Measurements from ENCODE around the gene RADIL. TPM values are rescaled to one million over a fixed set of nuclear protein-coding genes. Genes with fewer than 3 reads are reported as not detected.
A peak's percentile ranks its signal among the peaks of the same experiment; 100 is the strongest.

The RADIL gene
- total RNA-seq, 3 donors from 2014 or later, result 0.08 to 0.32 (median 0.23) TPM

GRCh38 chr7:4875391-4875790, 8.1 kb downstream of the RADIL start:
- Mint-ChIP-seq H3K9me3 (no peaks in the 10 kb centered on the region), H3K4me1 (ENCODE audit: low read depth) (no peaks in the 10 kb centered on the region), H3K4me3 (no peak overlapping the region), H3K27me3 (ENCODE audit: low read depth) (peaks cover 21% of the 10 kb centered on the region), H3K36me3 (ENCODE audit: insufficient read depth) (no peaks in the 10 kb centered on the region)
- ATAC-seq (no peak), DNase-seq (no peak)

GRCh38 chr7:4873071-4873944, 10.2 kb downstream of the RADIL start:
- ATAC-seq, result no peak
- Mint-ChIP-seq H3K4me3 (no peak overlapping the region), H3K27me3 (ENCODE audit: low read depth) (peaks cover 26% of the 10 kb centered on the region)

GRCh38 chr7:4871930-4872675, 11.4 kb downstream of the RADIL start:
- DNase-seq, result no peak
- H3K4me1 Mint-ChIP-seq (ENCODE audit: low read depth), result no peaks in the 10 kb centered on the region
- H3K9me3 Mint-ChIP-seq, result no peaks in the 10 kb centered on the region
- peaks cover 28% of the 10 kb centered on the region for H3K27me3 Mint-ChIP-seq (ENCODE audit: low read depth)
- H3K4me3 Mint-ChIP-seq, result no peak overlapping the region
- no peaks in the 10 kb centered on the region for H3K36me3 Mint-ChIP-seq (ENCODE audit: insufficient read depth)
- ATAC-seq, result no peak

More at GRCh38 chr7:4873071-4873944, 10.2 kb downstream of the RADIL start:
- no peak for DNase-seq
- no peaks in the 10 kb centered on the region for H3K9me3 Mint-ChIP-seq
- no peaks in the 10 kb centered on the region for H3K36me3 Mint-ChIP-seq (ENCODE audit: insufficient read depth)
- no peaks in the 10 kb centered on the region for H3K4me1 Mint-ChIP-seq (ENCODE audit: low read depth)

GRCh38 chr7:4871056-4871680, 12.3 kb downstream of the RADIL start:
- Mint-ChIP-seq H3K4me1 (ENCODE audit: low read depth) (no peaks in the 10 kb centered on the region), H3K27me3 (ENCODE audit: low read depth) (peaks cover 29% of the 10 kb centered on the region), H3K4me3 (no peak overlapping the region), H3K9me3 (no peaks in the 10 kb centered on the region), H3K36me3 (ENCODE audit: insufficient read depth) (no peaks in the 10 kb centered on the region)
- ATAC-seq (peak in 1 of 2 donors; percentile 27), DNase-seq (no peak)

- DNase-seq (no peak), ATAC-seq (no peak)
- no peak overlapping the region for H3K4me3 Mint-ChIP-seq
- no peaks in the 10 kb centered on the region for H3K36me3 Mint-ChIP-seq (ENCODE audit: insufficient read depth)
- H3K27me3 Mint-ChIP-seq (ENCODE audit: low read depth), result peaks cover 51% of the 10 kb centered on the region
- no peaks in the 10 kb centered on the region for H3K4me1 Mint-ChIP-seq (ENCODE audit: low read depth)
- H3K9me3 Mint-ChIP-seq, result no peaks in the 10 kb centered on the region
Measured at GRCh38 chr7:4868493-4868892, 15.0 kb downstream of the RADIL start.

- Mint-ChIP-seq H3K9me3 (no peaks in the 10 kb centered on the region), H3K4me1 (ENCODE audit: low read depth) (peaks cover 1% of the 10 kb centered on the region), H3K27me3 (ENCODE audit: low read depth) (peaks cover 54% of the 10 kb centered on the region), H3K36me3 (ENCODE audit: insufficient read depth) (no peaks in the 10 kb centered on the region), H3K4me3 (no peak overlapping the region)
- DNase-seq, result no peak
- ATAC-seq, result no peak
Measured at GRCh38 chr7:4866528-4867496, 16.7 kb downstream of the RADIL start.

- peaks cover 52% of the 10 kb centered on the region for H3K27me3 Mint-ChIP-seq (ENCODE audit: low read depth)
- no peak for ATAC-seq
- H3K9me3 Mint-ChIP-seq, result no peaks in the 10 kb centered on the region
- peak overlapping the region; percentile 55 for H3K4me3 Mint-ChIP-seq
- peaks cover 1% of the 10 kb centered on the region for H3K4me1 Mint-ChIP-seq (ENCODE audit: low read depth)
- no peaks in the 10 kb centered on the region for H3K36me3 Mint-ChIP-seq (ENCODE audit: insufficient read depth)
- no peak for DNase-seq
Measured at GRCh38 chr7:4862156-4862555, 21.4 kb downstream of the RADIL start.

GRCh38 chr7:4861673-4862072, 21.8 kb downstream of the RADIL start, which contains the start of gene PAPOLB:
PAPOLB (minus strand) TSS chr7:4862030; CDS start chr7:4861810, 220 bp downstream.
- H3K36me3 Mint-ChIP-seq (ENCODE audit: insufficient read depth), result no peaks in the 10 kb centered on the region
- peaks cover 1% of the 10 kb centered on the region for H3K4me1 Mint-ChIP-seq (ENCODE audit: low read depth)
- no peaks in the 10 kb centered on the region for H3K9me3 Mint-ChIP-seq
- H3K27me3 Mint-ChIP-seq (ENCODE audit: low read depth), result peaks cover 52% of the 10 kb centered on the region
- peak; percentile 52 to 67 for ATAC-seq
- DNase-seq, result no peak
- peak within 1 kb of the TSS; percentile 55 for H3K4me3 Mint-ChIP-seq

- ATAC-seq (no peak), DNase-seq (no peak)
- Mint-ChIP-seq H3K36me3 (ENCODE audit: insufficient read depth) (no peaks in the 10 kb centered on the region), H3K4me3 (peak overlapping the region; percentile 55), H3K4me1 (ENCODE audit: low read depth) (peaks cover 1% of the 10 kb centered on the region), H3K9me3 (no peaks in the 10 kb centered on the region), H3K27me3 (ENCODE audit: low read depth) (peaks cover 55% of the 10 kb centered on the region)
Measured at GRCh38 chr7:4861227-4861626, 22.3 kb downstream of the RADIL start.

GRCh38 chr7:4857189-4857588, 26.3 kb downstream of the RADIL start:
- Mint-ChIP-seq H3K4me1 (ENCODE audit: low read depth) (peaks cover 1% of the 10 kb centered on the region), H3K36me3 (ENCODE audit: insufficient read depth) (no peaks in the 10 kb centered on the region)
- no peak for ATAC-seq

GRCh38 chr7:4856336-4857057, 27.0 kb downstream of the RADIL start:
- no peak overlapping the region for H3K4me3 Mint-ChIP-seq
- peaks cover 18% of the 10 kb centered on the region for H3K27me3 Mint-ChIP-seq (ENCODE audit: low read depth)
- no peaks in the 10 kb centered on the region for H3K4me1 Mint-ChIP-seq (ENCODE audit: low read depth)
- H3K9me3 Mint-ChIP-seq, result peaks cover under 1% of the 10 kb centered on the region
- no peak for DNase-seq
- H3K36me3 Mint-ChIP-seq (ENCODE audit: insufficient read depth), result no peaks in the 10 kb centered on the region
- ATAC-seq, result no peak

More at GRCh38 chr7:4857189-4857588, 26.3 kb downstream of the RADIL start:
- no peak for DNase-seq
- Mint-ChIP-seq H3K9me3 (no peaks in the 10 kb centered on the region), H3K4me3 (no peak overlapping the region), H3K27me3 (ENCODE audit: low read depth) (peaks cover 21% of the 10 kb centered on the region)

GRCh38 chr7:4854916-4855315, 28.6 kb downstream of the RADIL start:
- no peak overlapping the region for H3K4me3 Mint-ChIP-seq
- no peaks in the 10 kb centered on the region for H3K36me3 Mint-ChIP-seq (ENCODE audit: insufficient read depth)
- H3K9me3 Mint-ChIP-seq, result peaks cover 4% of the 10 kb centered on the region
- H3K27me3 Mint-ChIP-seq (ENCODE audit: low read depth), result peaks cover 11% of the 10 kb centered on the region
- ATAC-seq (no peak), DNase-seq (no peak)
- no peaks in the 10 kb centered on the region for H3K4me1 Mint-ChIP-seq (ENCODE audit: low read depth)
